GM12878 (cell line): ENCODE measurements around the gene SOX9.

ENCODE experiments used
- ATF3 ChIP-seq: IDR thresholded peaks from 2 replicates; pipeline ENCODE4 v1.6.1; 2011; ENCODE audit warnings: low read depth, mild to moderate bottlenecking, low read length, moderate library complexity, borderline replicate concordance; ENCODE audit errors: extremely low read depth
- CEBPB ChIP-seq, 2 experiments: fragments of 150-350 bp in 1 of 2; IDR thresholded peaks; 2 replicates each; pipeline ENCODE4 v1.6.1; 2012 to 2014; ENCODE audit warnings: low read depth in 2 of 2, low read length in 2 of 2, borderline replicate concordance in 1 of 2, inconsistent platforms in 1 of 2
- CHD1 ChIP-seq: IDR thresholded peaks from 2 replicates; pipeline ENCODE4 v1.6.1; 2012; ENCODE audit warnings: low read depth, low read length, improper control_type of control experiment
- EGR1 ChIP-seq, 2 experiments: IDR thresholded peaks; 1 replicate in 1 of 2; 2 replicates in 1 of 2; pipeline ENCODE4 v1.6.1; 2011 to 2012; ENCODE audit warnings: low read depth in 2 of 2, low read length in 2 of 2, borderline replicate concordance in 1 of 2, mild to moderate bottlenecking in 1 of 2, moderate library complexity in 1 of 2
- MYC ChIP-seq: IDR thresholded peaks from 2 replicates; pipeline ENCODE4 v1.6.1; 2011; ENCODE audit warnings: mild to moderate bottlenecking, low read length, moderate library complexity, inconsistent platforms; ENCODE audit not compliant: insufficient read depth, insufficient replicate concordance, insufficient read length, severe bottlenecking
- NFYB ChIP-seq: IDR thresholded peaks from 2 replicates; pipeline ENCODE4 v1.6.1; 2011; ENCODE audit warnings: low read depth, mild to moderate bottlenecking, low read length, improper control_type of control experiment, moderate library complexity; ENCODE audit not compliant: insufficient read depth
- NR2C2 ChIP-seq: IDR thresholded peaks from 2 replicates; pipeline ENCODE4 v1.6.1; 2011; ENCODE audit warnings: borderline replicate concordance, low read depth; ENCODE audit not compliant: control insufficient read depth, insufficient read length
- SMC3 ChIP-seq: IDR thresholded peaks from 2 replicates; pipeline ENCODE4 v1.6.1; 2011; ENCODE audit warnings: low read length, improper control_type of control experiment, borderline replicate concordance
- STAT3 ChIP-seq: IDR thresholded peaks from 2 replicates; pipeline ENCODE4 v1.6.1; 2011; ENCODE audit warnings: low read depth, low read length, improper control_type of control experiment
- TCF3 ChIP-seq: IDR thresholded peaks from 2 replicates; pipeline ENCODE4 v1.6.1; 2012; ENCODE audit warnings: low read depth, mild to moderate bottlenecking, low read length, borderline replicate concordance; ENCODE audit not compliant: insufficient read depth
- YY1 ChIP-seq: IDR thresholded peaks from 2 replicates; pipeline ENCODE4 v1.6.1; 2011; ENCODE audit warnings: low read depth, mild to moderate bottlenecking, low read length
- TF ChIP-seq, protein P1 (sequence below): IDR thresholded peaks from 2 replicates; pipeline ENCODE4 v1.6.1; 2012; ENCODE audit warnings: low read depth, low read length, improper control_type of control experiment
- TF ChIP-seq, protein P2 (sequence below), 3 experiments: IDR thresholded peaks in 2 of 3; conservative IDR thresholded peaks in 1 of 3; 2 replicates each; pipeline ENCODE4 v1.5.1; 2011; ENCODE audit warnings: low read depth in 3 of 3, low read length in 3 of 3, mild to moderate bottlenecking in 3 of 3, control low read depth in 2 of 3, moderate library complexity in 2 of 3, inconsistent platforms in 1 of 3, mixed read lengths in 1 of 3; ENCODE audit not compliant: control insufficient read depth in 2 of 3, insufficient read depth in 1 of 3; ENCODE audit errors: extremely low read depth in 1 of 3

DNA sequence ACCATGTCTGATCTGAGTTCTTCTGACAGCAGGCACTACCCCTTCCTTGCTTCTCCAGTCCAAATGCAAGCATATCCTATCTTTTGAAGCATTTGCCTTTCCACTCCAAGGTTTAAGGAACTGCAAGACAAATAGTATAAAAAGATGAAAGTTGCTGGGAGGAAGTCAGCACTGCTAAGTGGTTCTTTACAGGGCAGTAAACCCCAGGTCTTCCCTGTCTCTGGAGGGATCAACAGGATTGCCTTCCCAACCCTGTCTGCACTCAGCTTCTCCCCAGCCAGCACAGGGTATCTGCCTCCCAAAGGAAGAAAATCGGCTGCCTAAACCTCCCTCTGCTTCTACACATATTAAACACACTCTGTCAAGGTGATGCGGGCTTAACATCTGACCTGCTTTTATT is 46.8 kb downstream of the SOX9 start:
- TF ChIP-seq, protein P1, sequence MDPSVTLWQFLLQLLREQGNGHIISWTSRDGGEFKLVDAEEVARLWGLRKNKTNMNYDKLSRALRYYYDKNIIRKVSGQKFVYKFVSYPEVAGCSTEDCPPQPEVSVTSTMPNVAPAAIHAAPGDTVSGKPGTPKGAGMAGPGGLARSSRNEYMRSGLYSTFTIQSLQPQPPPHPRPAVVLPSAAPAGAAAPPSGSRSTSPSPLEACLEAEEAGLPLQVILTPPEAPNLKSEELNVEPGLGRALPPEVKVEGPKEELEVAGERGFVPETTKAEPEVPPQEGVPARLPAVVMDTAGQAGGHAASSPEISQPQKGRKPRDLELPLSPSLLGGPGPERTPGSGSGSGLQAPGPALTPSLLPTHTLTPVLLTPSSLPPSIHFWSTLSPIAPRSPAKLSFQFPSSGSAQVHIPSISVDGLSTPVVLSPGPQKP, result no peak
- TF ChIP-seq ATF3 (no peak), EGR1 (IDR thresholded peaks at IDR 0.05; ENCODE audit: borderline replicate concordance in 1 of 2, low read depth in 2 of 2, low read length in 2 of 2) (no peak), MYC (no peak), NFYB (no peak), CEBPB (IDR thresholded peaks at IDR 0.05; ENCODE audit: borderline replicate concordance in 1 of 2, low read depth in 2 of 2, low read length in 2 of 2) (no peak), NR2C2 (no peak), YY1 (no peak), TCF3 (no peak), CHD1 (no peak), STAT3 (no peak), SMC3 (no peak)
- TF ChIP-seq, protein P2, sequence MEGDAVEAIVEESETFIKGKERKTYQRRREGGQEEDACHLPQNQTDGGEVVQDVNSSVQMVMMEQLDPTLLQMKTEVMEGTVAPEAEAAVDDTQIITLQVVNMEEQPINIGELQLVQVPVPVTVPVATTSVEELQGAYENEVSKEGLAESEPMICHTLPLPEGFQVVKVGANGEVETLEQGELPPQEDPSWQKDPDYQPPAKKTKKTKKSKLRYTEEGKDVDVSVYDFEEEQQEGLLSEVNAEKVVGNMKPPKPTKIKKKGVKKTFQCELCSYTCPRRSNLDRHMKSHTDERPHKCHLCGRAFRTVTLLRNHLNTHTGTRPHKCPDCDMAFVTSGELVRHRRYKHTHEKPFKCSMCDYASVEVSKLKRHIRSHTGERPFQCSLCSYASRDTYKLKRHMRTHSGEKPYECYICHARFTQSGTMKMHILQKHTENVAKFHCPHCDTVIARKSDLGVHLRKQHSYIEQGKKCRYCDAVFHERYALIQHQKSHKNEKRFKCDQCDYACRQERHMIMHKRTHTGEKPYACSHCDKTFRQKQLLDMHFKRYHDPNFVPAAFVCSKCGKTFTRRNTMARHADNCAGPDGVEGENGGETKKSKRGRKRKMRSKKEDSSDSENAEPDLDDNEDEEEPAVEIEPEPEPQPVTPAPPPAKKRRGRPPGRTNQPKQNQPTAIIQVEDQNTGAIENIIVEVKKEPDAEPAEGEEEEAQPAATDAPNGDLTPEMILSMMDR (IDR thresholded peaks at IDR 0.05 in 2 of 3, conservative IDR thresholded peaks at IDR 0.05 in 1 of 3; ENCODE audit: control insufficient read depth in 2 of 3, extremely low read depth in 1 of 3, insufficient read depth in 1 of 3, low read depth in 3 of 3, low read length in 3 of 3), result no peak
